Inflammatory macrophage treated with lipopolysaccharide for 4 hours (primary cell): ENCODE results near the gene PPP2R1A.
"Not testable (repeated sequence)": the region's sequence is repeated elsewhere in the genome, so short reads cannot be mapped to it uniquely, and the experiment has no call there.

Experiments used
- DNase-seq: peaks from one replicate; pipeline ENCODE4 v3.0.0-alpha.2; 2020

PPP2R1A gene

DNA sequence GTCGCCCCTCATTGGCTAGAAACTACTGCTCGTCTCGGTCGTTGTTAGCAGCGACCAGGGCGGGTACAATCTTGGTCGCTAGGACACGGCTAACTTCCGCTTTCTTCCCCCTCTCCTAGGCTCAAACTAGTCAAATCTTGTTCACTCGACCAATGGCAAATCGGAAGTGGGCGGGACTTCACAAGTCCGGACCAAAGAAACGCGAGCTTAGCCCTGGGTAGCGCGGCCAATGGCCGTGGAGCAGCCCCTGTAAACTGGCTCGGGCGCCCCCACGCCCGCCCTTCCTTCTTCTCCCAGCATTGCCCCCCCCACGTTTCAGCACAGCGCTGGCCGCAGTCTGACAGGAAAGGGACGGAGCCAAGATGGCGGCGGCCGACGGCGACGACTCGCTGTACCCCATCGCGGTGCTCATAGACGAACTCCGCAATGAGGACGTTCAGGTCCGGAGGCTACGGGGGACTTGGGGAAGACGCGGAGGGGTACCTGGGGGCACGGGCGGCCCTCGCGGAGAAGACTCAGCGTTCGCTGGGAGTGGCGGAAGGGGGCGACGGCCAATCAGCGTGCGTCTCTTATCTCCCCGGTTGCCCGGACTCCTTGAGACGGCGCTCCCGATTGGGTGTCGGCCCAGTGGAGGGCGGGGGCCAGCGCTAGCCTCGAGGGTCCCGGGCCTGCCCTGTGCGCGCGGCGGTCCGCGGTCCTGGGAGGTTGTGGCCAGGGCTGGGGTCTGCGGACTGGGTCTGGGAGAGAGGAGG lies at the start of gene PPP2R1A:
Gene PPP2R1A, plus strand, starts transcription at position 318 of the 752 bp plus-strand sequence. Its CDS starts 45 bp downstream, at position 363.
- peak; percentile 100 for DNase-seq

DNA sequence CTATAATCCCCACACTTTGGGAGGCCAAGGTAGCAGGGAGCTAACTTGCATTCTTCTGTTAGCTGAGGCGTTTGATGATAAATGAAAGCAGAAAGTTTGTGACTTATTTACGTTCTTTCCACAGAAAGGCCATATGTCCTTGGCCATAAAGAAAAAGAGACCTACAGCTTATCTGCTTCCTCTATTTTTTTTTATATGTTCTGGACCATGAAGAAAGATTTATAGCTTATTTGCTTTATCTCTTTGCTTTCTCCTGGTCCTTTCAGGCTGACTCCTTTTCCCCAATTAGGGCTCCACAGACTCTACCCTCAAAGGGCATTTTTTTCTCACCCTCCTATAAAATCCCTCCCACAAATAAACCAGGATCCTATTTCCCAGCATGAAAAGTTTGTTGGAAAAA lies 48.6 kb upstream of the PPP2R1A start:
- no peak for DNase-seq

DNA sequence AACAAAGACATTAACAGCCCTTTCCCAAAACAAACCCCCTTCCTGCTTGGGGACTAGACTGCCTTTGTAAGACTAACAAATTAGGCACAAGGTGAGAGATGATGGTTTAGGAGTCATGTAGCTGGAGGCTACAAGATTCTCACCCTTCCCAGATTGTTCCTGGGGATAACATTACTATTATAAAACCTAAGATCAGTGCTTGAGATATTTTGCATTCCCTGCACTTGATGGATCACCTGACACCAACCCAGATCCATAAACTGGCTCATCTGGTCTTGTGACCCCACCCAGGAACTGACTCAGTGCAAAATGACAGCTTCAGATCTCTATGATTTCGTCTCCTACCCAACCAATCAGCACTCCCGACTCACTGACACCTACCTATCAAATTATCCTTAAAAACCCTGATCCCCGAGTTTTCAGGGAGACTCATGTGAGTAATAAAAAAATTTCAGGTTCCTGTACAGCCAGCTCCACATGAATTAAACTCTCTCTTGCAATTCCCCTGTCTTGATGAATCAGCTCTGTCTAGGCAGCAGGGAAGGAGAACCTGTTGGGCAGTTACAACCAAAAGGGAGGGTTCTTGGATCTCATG lies 47.8 kb upstream of the PPP2R1A start:
- no peak for DNase-seq

DNA sequence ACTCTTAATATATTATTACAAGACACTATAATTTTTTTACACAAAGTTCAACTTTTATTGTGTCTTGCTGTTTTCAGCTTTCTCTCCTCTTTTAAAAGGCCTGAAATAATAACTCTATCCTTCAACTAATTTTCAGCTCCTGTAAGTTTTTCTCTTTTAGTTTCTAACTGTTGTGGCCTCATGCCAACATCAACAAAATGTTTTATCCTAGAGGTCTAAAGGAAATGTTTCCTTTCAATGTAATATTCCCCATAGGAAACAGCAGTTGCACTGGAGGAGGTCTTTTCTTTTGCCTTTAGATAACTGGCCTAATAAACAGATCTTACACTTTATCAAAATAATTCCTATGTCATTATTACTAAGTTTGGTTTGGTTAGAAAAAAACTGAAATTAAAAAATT lies 41.6 kb upstream of the PPP2R1A start:
- no peak for DNase-seq

DNA sequence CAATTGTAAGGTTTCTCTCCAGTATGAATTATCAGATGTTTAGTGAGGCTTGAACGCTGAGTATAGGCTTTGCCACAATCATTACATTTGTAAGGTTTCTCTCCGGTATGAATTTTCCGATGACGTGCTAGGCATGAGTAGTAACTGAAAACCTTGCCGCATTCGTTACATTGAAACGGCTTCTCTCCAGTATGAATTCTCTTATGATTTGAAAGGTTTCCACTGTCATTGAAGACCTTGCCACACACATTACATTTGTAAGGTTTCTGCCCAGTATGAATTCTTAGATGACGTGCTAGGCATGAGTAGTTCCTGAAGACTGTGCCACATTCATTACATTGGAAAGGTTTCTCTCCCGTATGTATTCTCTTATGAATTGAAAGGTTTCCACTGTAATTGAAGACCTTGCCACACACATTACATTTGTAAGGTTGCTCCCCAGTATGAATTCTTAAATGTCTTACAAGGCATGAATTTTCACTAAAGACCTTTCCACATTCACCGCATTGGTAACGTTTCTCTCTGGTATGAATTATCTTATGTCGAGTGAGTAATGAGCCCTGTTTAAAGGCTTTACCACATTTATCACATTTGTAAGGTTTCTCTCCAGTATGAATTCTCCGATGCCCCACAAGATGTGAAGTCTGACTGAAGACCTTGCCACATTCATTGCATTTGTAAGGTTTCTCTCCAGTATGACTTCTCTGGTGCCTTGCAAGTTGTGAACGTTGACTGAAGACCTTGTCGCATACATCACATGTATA lies 34.1 kb upstream of the PPP2R1A start:
- DNase-seq, result no peak

DNA sequence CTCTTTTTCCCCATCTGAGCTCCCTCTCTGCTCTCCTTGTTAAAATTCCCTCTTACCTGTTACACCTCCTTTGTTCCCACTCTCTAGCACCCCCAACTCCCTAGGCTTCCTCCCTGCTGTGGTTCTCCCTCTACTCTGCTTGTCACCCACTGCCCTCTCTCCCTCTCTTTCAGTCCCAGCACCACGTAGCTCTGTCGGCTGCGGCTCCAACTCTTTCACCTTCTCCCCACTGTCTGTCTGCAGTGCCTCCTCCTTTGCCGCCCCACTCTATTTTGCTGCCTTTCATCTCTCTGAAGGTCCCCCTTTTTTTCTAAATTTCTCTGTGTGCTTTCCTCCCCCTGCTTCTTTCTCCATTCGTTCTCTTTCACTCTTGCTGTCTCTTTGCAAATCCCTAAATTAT lies 19.5 kb upstream of the PPP2R1A start:
- DNase-seq, result no peak

DNA sequence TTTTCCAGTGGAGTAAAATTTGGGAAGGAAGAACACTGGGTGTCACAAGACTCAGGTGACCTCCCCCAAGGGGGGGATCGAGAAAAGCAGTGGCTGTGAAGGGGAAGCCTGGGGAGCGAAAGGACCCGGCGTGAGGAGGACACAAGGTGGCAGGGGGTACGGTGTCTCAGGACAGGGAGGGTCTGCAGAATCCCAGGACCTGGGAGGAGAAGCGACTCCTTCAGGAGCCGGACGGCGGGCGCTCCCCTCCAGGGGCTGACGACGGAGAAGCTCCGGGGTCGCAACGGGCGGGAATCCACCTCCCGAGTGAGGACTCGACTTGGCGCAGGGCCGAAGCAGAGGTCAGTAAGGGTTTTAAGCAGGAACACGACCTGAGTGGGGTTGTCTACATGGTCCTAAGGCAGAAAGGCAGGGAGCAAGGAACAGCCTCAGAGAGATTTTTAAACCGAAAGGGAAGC lies 19.0 kb upstream of the PPP2R1A start:
- peak; percentile 11 for DNase-seq

DNA sequence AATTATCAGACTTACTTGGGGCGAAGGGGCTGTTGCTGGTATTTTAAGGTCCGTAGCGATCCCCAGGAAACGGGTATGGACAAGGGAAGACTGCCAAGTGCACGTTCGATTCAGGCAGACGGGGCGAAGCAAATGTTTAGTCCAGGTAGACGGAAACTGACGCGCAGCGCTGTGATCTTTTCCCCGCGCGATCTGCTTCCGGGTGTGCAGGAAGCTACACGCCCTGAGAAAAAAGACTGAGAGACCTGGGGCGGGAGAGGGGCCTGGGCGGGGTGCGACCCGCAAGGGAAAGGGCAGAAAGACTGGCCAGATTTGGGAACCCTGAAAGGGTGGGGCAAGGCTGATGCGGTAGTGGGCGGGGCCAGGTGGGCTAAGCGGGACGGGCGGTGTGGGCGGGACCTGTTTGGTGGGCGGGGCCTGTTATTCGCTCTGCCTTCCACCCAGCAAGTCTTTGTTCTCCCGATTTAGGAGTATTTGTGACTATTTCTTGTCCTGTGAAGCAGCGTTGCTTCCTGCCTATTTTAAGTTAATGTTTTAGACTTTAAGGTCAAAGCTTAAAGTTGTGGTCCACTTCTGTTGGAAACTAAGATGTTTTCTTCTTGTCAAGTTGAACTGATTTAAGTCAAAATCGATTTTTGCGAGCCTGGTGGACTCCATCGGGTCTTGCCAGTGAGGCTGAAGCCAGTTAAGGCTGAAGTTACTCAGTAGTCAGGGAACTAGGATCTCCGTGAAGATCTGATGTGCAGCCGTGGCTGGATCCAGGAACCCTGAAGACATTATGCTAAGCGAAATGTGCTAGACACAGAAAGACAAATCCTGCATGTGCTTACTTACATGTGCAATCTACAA lies 18.3 kb upstream of the PPP2R1A start, which contains the start of gene ZNF836:
Gene ZNF836, minus strand, starts transcription at position 301 of the 849 bp plus-strand sequence. CDS start 3,549 bp downstream, outside the sequence.
- DNase-seq, result peak; percentile 73

DNA sequence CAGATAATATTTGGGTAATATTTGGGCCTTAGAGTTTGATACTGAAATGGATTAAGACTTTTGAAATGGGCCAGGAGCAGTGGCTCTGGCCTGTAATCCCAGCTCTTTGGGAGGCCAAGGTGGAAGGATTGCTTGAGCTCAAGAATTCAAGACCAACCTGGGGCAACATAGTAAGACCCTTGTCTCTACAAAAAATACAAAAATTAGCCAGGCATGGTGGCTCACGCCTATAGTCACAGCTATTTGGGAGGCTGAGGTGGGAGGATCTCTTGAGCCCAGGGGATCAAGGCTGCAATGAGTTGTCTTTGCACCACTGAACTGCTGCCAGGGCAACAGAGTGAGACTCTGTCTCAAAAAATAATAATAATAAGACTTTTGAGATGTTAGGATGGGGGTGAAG lies 17.5 kb upstream of the PPP2R1A start:
- no peak for DNase-seq

DNA sequence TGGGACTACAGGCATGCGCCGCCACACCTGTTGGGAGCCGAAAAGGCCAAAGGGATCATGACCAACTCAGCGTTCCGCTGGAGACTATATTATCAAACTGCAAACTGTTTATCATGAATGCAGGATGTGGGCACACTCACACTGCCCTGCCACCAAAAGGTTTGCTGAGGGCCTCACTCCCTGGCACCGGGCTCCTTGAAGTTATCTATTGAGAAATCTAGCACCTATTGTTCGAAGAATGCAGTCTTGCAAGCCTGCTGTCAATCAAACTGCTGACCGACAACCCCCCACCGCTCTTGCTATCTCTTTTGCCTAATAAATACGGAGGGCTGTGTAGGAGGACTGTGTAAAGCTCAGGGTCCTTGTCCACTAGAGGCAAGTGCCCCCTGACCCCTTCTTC lies 13.3 kb upstream of the PPP2R1A start:
- DNase-seq, result no peak

DNA sequence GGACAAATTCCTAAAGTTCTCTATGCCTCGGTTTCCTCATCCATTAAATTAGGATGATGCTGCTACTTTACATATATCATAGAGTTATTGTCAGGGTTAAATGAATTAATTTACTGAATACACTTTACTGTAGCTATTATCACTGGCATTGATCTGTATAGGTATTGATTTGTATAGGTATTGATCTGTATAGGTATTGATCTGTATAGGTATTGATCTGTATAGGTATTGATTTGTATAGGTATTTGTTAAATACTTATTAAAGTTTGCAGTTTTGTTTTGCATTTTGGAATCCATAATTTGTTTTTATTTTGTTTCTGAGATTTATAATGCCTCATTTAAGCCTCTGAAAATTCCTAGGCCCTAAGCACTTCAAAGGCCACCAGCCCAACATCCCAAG lies 2.4 kb upstream of the PPP2R1A start:
- DNase-seq, result no peak

DNA sequence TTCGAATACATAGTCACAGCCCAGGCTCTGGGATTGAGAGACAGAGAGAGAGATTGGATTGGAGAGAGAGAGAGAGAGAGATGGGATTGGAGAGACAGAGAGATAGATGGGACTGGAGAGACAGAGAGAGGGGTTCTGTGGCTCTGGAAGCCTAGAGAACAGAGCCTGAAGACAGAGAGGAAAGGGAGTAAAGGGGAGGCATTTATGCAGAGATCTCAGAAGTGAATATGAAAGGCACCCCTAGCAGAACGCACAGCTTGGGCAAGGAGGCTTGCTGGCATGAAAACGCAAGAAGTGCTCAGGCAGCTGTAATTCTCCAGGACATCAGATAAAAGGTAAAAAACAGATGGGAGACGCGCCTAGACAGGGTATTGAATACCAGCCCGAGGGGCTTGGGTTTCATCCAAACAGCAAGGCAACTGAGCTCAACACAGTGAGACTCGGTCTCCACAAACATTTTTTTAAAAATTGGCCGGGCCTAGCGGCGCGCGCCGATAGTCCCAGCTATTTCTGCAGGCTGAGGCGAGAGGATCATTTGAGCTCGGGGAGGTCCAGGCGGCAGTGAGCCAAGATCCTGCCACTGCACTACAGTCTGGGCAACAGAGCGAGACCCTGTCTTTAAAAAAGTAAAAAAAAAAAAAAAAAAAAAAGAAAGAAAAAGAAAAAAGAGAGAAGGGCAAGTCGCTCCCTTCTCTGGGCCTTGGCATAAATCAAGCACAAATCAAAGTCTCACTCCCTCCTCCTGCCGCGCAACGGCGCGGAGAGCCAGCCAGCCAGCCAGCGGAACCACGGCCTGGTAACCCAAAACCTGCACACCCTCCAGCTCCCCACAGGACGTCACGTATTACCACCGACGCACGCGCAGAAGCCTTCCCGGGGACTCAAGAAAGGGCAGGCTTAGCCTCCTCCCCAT lies 774 bp upstream of the PPP2R1A start:
- DNase-seq, result no peak

DNA sequence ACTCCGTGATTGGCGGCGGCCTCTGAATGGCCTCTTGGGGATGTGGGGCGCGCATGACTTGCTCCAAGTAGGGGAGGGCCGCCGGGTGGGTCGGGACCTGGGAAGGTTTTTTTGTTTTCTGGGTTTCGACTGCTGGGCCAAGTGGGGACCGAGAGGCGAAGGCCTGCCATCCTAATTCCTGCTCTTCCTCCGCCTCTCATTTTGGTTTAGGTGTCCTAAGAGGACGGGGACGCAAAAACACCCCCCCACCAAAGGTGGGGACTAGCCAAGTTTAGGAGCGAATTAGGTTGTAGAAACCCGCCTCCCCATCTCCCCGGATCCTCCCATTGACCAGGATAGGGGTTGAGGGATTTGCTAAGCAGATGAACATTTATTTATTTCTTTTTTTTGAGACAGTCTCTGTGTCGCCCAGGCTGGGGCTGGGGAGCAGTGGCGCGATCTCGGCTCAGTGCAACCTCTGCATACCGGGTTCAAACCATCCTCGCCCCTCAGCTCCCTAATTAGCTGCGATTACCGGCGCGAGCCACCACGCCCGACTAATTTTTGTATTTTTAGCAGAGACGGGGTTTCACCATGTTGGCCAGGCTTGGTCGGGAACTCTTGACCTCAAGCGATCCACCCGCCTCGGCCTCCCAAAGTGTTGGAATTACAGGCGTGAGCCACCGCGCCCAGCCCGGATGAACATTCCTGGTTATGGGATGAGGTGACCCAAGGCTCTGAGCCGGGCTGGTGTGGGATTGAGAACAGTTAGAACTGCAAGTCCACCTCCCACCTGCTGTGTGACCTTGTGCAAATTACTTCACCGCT lies 838 bp downstream of the PPP2R1A start:
- no peak for DNase-seq

DNA sequence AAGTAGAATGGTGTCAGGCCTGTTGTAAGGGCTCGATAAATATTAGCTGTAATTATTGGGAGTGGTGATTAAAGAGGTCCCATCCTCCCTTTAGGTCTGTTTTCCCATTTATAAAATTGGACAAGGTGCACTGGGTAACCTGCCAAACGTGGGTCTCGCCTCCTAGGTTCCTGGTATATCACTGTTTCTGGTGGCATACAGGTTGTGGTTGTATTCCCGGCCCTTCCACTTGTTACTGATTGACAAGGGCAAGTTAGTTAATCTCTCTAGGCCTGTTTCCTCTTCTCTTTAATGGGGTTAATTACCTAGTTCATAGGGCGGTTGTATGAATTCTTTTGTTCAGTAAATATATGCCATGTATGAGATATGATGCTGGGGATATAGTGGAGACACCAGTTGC lies 1.5 kb downstream of the PPP2R1A start:
- no peak for DNase-seq

DNA sequence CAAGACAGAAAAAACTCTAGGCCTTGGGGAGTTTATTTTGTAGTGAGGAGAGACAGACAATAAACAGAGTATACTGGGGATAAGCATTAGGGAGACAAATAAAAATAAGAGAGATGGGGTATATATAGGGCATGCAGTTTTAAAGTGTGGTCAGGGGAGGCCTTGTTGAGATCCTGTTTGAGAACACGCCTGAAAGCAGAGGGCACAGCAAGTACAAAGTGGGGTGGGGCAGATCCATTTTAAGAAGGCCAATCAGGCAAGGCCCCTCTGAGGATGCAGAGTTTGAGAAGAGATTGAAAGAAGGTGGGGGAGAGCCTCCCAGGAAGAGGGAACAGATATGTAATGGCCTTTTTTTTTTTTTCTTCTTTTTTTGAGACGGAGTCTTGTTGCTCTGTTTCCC lies 2.1 kb downstream of the PPP2R1A start:
- no peak for DNase-seq

DNA sequence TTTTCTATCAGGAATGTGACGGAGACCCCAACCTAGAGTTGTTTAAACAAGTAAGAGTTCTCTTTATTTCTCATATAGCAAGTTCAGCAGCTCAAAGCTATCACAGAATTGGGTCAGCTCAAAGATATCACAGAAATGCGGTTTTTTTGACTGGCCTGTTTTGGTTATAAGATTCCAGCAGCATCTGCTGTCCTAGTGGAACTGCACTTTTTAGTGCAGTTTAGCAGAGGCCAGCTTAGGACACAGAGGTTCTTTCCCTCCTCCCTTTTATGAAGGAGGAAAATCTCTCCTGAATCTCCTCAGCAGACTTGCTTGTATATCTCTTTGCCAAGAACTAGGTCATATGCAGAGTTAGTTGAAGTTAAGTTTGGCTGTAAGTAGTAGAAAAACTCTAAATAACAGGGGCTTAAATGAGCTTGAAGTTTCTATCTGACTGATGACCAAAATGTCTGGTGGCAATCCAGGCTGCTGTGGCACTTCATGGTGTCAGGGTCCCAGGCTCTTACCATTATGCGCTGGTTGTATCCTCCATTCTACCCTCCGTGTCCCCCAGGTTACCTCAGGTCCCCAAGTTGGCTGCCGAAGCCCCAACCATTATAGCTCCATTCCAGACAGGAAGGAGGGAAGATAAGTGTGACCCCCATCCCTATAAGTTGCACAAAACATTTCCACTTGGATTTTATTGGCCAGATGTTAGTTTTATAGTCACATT lies 6.6 kb downstream of the PPP2R1A start:
- DNase-seq, result no peak

DNA sequence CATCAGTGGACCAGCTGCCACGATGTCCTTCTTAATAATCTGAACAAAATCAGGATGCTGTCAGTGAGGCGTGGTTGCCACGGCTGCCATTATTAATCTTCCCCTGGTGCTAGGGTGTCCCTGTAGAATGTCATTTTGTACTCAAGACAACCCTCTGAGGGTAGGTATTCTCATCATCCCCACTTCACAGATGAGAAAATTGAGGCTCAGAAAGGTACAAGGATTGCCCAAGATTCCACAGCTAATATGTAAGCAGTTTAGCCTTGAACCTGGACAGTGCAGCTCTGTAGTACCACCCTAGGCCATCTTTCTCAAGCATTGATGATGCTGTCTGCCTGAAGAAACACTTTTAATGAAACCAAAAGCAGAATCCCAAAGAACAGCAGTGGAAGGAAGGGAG lies 8.1 kb downstream of the PPP2R1A start:
- DNase-seq, result peak; percentile 11

DNA sequence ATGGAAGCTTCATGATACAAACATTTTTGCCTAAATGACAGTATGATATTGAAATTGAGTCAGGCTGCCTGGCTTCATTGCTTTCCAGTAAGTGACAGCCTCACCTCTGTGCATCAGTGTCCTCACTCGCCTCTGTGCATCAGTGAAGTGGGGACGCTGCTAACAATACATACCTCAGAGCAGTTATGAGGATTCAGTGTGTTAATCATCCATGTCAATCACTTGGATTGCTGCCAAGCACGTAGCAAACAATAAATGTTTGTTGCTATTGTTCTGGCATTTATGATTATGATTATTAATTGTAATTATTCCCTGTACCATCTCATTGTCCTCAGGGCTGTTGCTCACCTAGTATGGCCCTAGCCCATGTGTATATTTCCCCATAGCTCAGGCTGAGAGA lies 8.8 kb downstream of the PPP2R1A start:
- DNase-seq, result no peak

DNA sequence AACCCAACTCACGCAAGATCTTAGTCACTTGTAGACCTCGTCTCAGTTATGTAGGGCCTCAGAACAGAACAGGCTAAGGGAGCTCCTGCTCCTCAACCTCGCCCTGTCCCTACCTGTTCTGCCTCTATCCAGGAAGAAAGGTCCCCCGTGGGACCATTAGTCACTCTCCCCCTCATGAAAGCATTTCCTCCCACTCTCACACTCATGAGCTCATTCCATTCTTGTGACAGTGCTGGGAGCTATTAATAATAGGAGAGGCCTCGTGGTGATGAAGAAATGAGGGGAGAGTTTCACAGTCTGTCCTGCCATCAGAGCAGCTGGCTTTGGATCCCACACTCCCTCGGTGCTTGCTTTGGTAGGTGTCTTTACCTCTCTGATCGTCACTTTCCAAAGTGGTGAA lies 10.2 kb downstream of the PPP2R1A start:
- DNase-seq, result peak; percentile 69

DNA sequence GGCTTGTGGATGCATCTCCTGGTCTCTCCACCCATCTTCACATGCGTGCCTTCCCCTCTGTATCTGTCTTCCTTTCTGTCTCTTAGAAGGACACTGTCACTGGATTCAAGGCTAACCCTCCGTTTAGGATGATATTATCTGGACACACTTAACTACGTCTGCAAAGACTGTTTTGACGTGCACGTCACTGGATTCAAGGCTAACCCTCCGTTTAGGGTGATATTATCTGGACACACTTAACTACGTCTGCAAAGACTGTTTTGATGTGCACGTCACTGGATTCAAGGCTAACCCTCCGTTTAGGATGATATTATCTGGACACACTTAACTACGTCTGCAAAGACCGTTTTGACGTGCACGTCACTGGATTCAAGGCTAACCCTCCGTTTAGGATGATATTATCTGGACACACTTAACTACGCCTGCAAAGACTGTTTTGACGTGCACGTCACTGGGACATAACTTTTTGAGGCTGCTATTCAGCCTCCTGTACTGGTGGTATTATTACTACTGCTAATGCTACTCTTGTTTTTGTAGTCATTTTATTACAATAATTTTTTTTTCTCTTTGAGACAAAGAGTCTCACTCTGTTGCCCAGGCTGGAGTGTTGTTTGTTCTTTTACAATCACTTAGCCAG lies 11.0 kb downstream of the PPP2R1A start:
- DNase-seq, result not testable (repeated sequence)
